Hepatocyte (in vitro differentiated cells): ENCODE measurements around the gene OR10H4. TPM values are rescaled to one million over a fixed set of nuclear protein-coding genes. Genes with fewer than 3 reads are reported as not detected.

Source experiments
- DNase-seq: peaks from one replicate; pipeline ENCODE4 v3.0.0-alpha.2; 2016; ENCODE audit warnings: low spot score
- H2AFZ ChIP-seq: fragments of 200-600 bp; sonication (generic); 2 replicates; pipeline ENCODE4 v1.6.0; 2016; ENCODE audit warnings: antibody characterized with exemption, mild to moderate bottlenecking
- H3K27ac ChIP-seq: fragments of 200-600 bp; sonication (generic); 2 replicates; pipeline ENCODE4 v1.5.1; 2016; ENCODE audit warnings: mild to moderate bottlenecking
- H3K27me3 ChIP-seq: fragments of 200-600 bp; sonication (generic); 2 replicates; pipeline ENCODE4 v1.6.1; 2016
- H3K36me3 ChIP-seq: fragments of 200-600 bp; sonication (generic); replicated peaks from 2 replicates; pipeline ENCODE4 v1.5.1; 2016; ENCODE audit warnings: low read depth; ENCODE audit not compliant: insufficient read depth
- H3K4me1 ChIP-seq: fragments of 200-600 bp; sonication (generic); 2 replicates; pipeline ENCODE4 v1.5.1; 2016; ENCODE audit warnings: mild to moderate bottlenecking, moderate library complexity; ENCODE audit not compliant: insufficient read depth
- H3K4me2 ChIP-seq: fragments of 200-600 bp; sonication (generic); 2 replicates; pipeline ENCODE4 v1.6.0; 2016
- H3K4me3 ChIP-seq: fragments of 200-600 bp; sonication (generic); 2 replicates; pipeline ENCODE4 v1.5.1; 2016; ENCODE audit warnings: mild to moderate bottlenecking
- H3K79me2 ChIP-seq: fragments of 200-600 bp; sonication (generic); 2 replicates; pipeline ENCODE4 v1.6.0; 2017; ENCODE audit warnings: mild to moderate bottlenecking
- H3K9me2 ChIP-seq: fragments of 200-600 bp; sonication (generic); replicated peaks from 2 replicates; pipeline ENCODE4 v1.6.0; 2017; ENCODE audit warnings: mild to moderate bottlenecking; ENCODE audit not compliant: insufficient read depth
- H3K9me3 ChIP-seq: fragments of 200-600 bp; sonication (generic); 2 replicates; pipeline ENCODE4 v1.5.1; 2016; ENCODE audit warnings: low read depth, mild to moderate bottlenecking
- H4K20me1 ChIP-seq: fragments of 200-600 bp; sonication (generic); 2 replicates; pipeline ENCODE4 v1.6.0; 2016; ENCODE audit warnings: mild to moderate bottlenecking; ENCODE audit not compliant: insufficient read depth, poor library complexity, severe bottlenecking
- EZH2 ChIP-seq: fragments of 200-600 bp; sonication (generic); IDR thresholded peaks from 2 replicates; pipeline ENCODE4 v1.6.1; 2016; ENCODE audit warnings: antibody characterized with exemption, mild to moderate bottlenecking, borderline replicate concordance
- EZH2phosphoT487 ChIP-seq: fragments of 200-600 bp; sonication (generic); IDR thresholded peaks from one replicate; pipeline ENCODE4 v1.6.1; 2018; ENCODE audit warnings: antibody characterized with exemption, mild to moderate bottlenecking, low read depth, moderate library complexity; ENCODE audit not compliant: unreplicated experiment, severe bottlenecking
- WGBS: methylation state at CpG from one replicate; pipeline ENCODE4 v1.1.6; 2016; ENCODE audit warnings: low lambda C conversion rate; ENCODE audit errors: missing lambda C conversion rate; 5-methylcytosine and 5-hydroxymethylcytosine counted together
- polyA plus RNA-seq: library from polyadenylated mRNA; unstranded; fragments of >200 nt; fragmentation: Nextera tagmentation; extraction: Ambion mirVana; gene quantifications from 2 replicates; pipeline ENCODE4 v1.2.1, GENCODE V29; 2016
- total RNA-seq: library from RNA; depleted of rRNA; stranded (reverse); fragments of >200 nt; gene quantifications from 2 replicates; pipeline ENCODE4 v1.2.3, GENCODE V29; 2014
- TF ChIP-seq, protein P1 (sequence below): fragments of 200-600 bp; sonication (generic); IDR thresholded peaks from 2 replicates; pipeline ENCODE4 v1.5.1; 2016; ENCODE audit warnings: antibody characterized with exemption, mild to moderate bottlenecking; ENCODE audit not compliant: poor library complexity

OR10H4 gene
- total and polyA plus RNA-seq, 2 experiments from 2014 or later = not detected

DNA sequence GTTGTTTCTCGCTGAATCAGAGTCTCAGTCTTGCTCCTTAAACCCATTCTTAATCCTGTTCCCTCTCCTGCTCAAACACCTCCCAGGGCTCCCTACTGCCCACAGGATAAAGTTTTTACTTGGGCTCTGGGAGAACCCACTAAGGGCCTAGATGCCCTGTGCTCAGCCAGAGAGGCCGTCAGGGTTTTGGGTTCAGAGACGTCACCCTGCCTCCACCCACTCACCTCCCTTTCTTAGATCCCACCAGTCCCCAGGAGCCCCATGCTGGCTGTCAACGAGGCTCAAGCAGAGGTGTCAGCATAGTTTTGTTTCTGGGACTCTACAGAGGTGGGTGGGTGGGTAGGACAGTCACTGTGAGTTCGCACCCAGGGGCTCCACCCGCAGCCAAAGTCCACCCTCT is 35.4 kb upstream of the OR10H4 start:
- DNase-seq = no peak
- TF ChIP-seq EZH2 = no peak
- no peak for TF ChIP-seq EZH2phosphoT487
- TF ChIP-seq, protein P1, sequence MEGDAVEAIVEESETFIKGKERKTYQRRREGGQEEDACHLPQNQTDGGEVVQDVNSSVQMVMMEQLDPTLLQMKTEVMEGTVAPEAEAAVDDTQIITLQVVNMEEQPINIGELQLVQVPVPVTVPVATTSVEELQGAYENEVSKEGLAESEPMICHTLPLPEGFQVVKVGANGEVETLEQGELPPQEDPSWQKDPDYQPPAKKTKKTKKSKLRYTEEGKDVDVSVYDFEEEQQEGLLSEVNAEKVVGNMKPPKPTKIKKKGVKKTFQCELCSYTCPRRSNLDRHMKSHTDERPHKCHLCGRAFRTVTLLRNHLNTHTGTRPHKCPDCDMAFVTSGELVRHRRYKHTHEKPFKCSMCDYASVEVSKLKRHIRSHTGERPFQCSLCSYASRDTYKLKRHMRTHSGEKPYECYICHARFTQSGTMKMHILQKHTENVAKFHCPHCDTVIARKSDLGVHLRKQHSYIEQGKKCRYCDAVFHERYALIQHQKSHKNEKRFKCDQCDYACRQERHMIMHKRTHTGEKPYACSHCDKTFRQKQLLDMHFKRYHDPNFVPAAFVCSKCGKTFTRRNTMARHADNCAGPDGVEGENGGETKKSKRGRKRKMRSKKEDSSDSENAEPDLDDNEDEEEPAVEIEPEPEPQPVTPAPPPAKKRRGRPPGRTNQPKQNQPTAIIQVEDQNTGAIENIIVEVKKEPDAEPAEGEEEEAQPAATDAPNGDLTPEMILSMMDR = no peak
- Histone ChIP-seq H4K20me1 (no peaks in the 10 kb centered on the region), H3K27me3 (no peaks in the 10 kb centered on the region), H3K9me3 (no peaks in the 10 kb centered on the region), H2AFZ (no peak overlapping the region), H3K79me2 (no peaks in the 10 kb centered on the region), H3K4me3 (no peak overlapping the region), H3K4me1 (no peaks in the 10 kb centered on the region), H3K4me2 (no peak overlapping the region), H3K9me2 (no peaks in the 10 kb centered on the region), H3K27ac (no peak overlapping the region), H3K36me3 (no peaks in the 10 kb centered on the region)
- 84% methylated on average over 6 of the region's 6 CpGs for WGBS

DNA sequence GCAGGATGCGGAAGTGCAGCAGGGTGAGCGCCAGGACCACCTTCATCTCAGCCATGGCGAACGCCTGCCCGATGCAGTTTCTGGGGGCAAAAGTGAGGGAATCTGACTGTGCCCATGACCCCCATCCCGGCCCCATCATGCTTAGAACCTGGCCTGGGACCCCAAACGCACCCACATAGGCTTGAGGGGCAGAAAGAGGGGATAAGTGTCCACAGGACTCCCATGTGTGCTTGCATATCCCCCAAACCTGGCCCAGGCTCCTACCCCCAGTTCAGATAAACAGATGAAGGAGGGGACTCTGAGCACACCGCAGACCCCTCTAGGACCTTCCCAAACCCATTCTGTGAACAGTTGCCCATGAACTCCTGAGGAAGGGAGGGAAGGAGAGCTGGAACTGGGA is 35.0 kb upstream of the OR10H4 start:
- Histone ChIP-seq H3K27ac (no peak overlapping the region), H4K20me1 (no peaks in the 10 kb centered on the region), H3K9me2 (no peaks in the 10 kb centered on the region), H3K4me1 (no peaks in the 10 kb centered on the region), H3K79me2 (no peaks in the 10 kb centered on the region), H3K9me3 (no peaks in the 10 kb centered on the region), H3K4me3 (no peak overlapping the region), H3K4me2 (no peak overlapping the region), H3K36me3 (no peaks in the 10 kb centered on the region), H2AFZ (no peak overlapping the region), H3K27me3 (no peaks in the 10 kb centered on the region)
- no peak for DNase-seq
- WGBS = 85% methylated on average over 8 of the region's 8 CpGs
- TF ChIP-seq EZH2phosphoT487 (no peak), EZH2 (no peak)
- TF ChIP-seq, protein P1 = no peak

DNA sequence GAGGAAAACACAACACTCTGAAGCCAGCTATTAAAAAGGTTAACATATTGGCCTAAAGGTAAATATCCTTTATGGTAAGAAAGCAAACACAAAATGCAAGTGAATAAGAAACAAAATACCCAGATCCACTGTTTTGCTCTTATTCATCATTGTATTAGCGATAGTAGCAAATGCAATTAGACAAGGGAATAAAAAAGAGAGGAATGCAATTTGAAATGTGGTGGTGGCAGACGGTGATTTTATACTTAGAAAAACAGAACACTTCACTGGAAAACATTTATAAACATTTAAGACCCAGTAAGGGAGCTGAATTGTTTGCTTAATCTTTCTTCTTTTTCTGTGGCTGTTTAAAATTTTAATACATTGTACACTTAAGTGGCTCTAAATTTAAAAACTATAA is 33.7 kb upstream of the OR10H4 start:
- Histone ChIP-seq H3K9me2 (no peaks in the 10 kb centered on the region), H3K27me3 (no peaks in the 10 kb centered on the region), H3K79me2 (no peaks in the 10 kb centered on the region), H3K9me3 (no peaks in the 10 kb centered on the region), H3K4me2 (no peak overlapping the region), H3K36me3 (no peaks in the 10 kb centered on the region), H4K20me1 (no peaks in the 10 kb centered on the region), H3K4me1 (no peaks in the 10 kb centered on the region), H3K27ac (no peak overlapping the region), H2AFZ (no peak overlapping the region), H3K4me3 (no peak overlapping the region)
- WGBS = 87% methylated on average over 2 of the region's 2 CpGs
- DNase-seq = no peak
- no peak for TF ChIP-seq EZH2
- TF ChIP-seq, protein P1 = no peak
- no peak for TF ChIP-seq EZH2phosphoT487

DNA sequence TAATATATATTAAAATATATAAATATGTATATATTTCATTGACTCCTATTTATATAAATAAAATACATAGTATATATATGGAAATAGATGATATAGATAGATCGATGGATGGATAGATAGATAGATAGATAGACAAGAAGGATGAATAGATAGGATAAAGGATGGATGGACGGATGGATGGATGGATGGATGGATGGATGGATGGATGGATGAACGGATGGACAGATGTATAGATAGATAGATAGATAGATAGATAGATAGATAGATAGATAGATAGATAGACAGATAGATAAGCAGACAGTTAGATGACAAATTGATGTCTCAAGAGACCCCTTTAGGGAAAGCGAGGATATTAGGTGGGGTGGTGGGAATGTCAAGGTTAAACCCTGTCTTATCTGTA is 29.6 kb upstream of the OR10H4 start:
- H2AFZ ChIP-seq = no peak overlapping the region

More for the DNA sequence above, 29.6 kb upstream of the OR10H4 start:
- no peaks in the 10 kb centered on the region for H3K4me1 ChIP-seq
- TF ChIP-seq, protein P1 = no peak
- TF ChIP-seq EZH2phosphoT487 (no peak), EZH2 (no peak)
- H3K9me3 ChIP-seq = no peaks in the 10 kb centered on the region
- H3K4me3 ChIP-seq = no peak overlapping the region
- H3K4me2 ChIP-seq = no peak overlapping the region
- DNase-seq = no peak
- WGBS = 66% methylated on average over 4 of the region's 4 CpGs
- no peaks in the 10 kb centered on the region for H3K9me2 ChIP-seq
- H3K36me3 ChIP-seq = no peaks in the 10 kb centered on the region
- H3K27ac ChIP-seq = no peak overlapping the region
- no peaks in the 10 kb centered on the region for H3K27me3 ChIP-seq
- H3K79me2 ChIP-seq = no peaks in the 10 kb centered on the region
- H4K20me1 ChIP-seq = no peaks in the 10 kb centered on the region
